ENCODE measurements around the gene CADM1.
A peak's percentile ranks its signal among the peaks of the same experiment; 100 is the strongest.

CADM1 gene

GRCh38 chr11:115504276-115505158 lies at the start of gene CADM1:
Gene CADM1, minus strand, starts transcription at chr11:115504415.
- Histone ChIP-seq H3K4me1 (peaks cover 5 to 26% (median 20%) of the 10 kb centered on the region in 4 donors), H3K36me3 (no peaks in the 10 kb centered on the region), H3K27ac (peak within 1 kb of the TSS; percentile 50 to 74), H3K9me3 (no peaks in the 10 kb centered on the region), H3K27me3 (peaks cover 0 to 28% of the 10 kb centered on the region in 2 donors), H3K4me3 (peak within 1 kb of the TSS; percentile 56 to 62)
- DNase-seq = peak; percentile 82 to 95
- intact Hi-C loops (cut with DNase I; ENCODE audit: low total_unique reads) = loop anchor here (5.0 to 10.0 kb wide), 2 partner anchors 120 to 167 kb away; no protein-coding TSS in a partner anchor
- peak; percentile 50 to 60 for TF ChIP-seq CTCF (IDR thresholded peaks at IDR 0.05)

- TF ChIP-seq CTCF (IDR thresholded peaks at IDR 0.05) = no peak
- H3K9me3 ChIP-seq = no peaks in the 10 kb centered on the region
- H3K27ac ChIP-seq = no peak overlapping the region
- H3K36me3 ChIP-seq = no peaks in the 10 kb centered on the region
- no peak overlapping the region for H3K4me3 ChIP-seq
- intact Hi-C loops (cut with DNase I; ENCODE audit: low total_unique reads) = no loop called here
- H3K4me1 ChIP-seq = no peaks in the 10 kb centered on the region
- H3K27me3 ChIP-seq = no peaks in the 10 kb centered on the region
- no peak for DNase-seq
These were observed 48.7 kb upstream of the CADM1 start for GRCh38 chr11:115552773-115553438.

- no peaks in the 10 kb centered on the region for H3K27me3 ChIP-seq
- no peaks in the 10 kb centered on the region for H3K4me1 ChIP-seq
- no peak for DNase-seq
- intact Hi-C loops (cut with DNase I; ENCODE audit: low total_unique reads) = no loop called here
- no peak for TF ChIP-seq CTCF (IDR thresholded peaks at IDR 0.05)
- no peak overlapping the region for H3K27ac ChIP-seq
- H3K9me3 ChIP-seq = no peaks in the 10 kb centered on the region
- no peak overlapping the region for H3K4me3 ChIP-seq
- no peaks in the 10 kb centered on the region for H3K36me3 ChIP-seq
These were observed 48.0 kb upstream of the CADM1 start for GRCh38 chr11:115552151-115552772.

GRCh38 chr11:115550291-115551059 lies 46.3 kb upstream of the CADM1 start:
- TF ChIP-seq CTCF (IDR thresholded peaks at IDR 0.05) = no peak
- Histone ChIP-seq H3K36me3 (no peaks in the 10 kb centered on the region), H3K27ac (no peak overlapping the region), H3K4me3 (no peak overlapping the region), H3K27me3 (no peaks in the 10 kb centered on the region), H3K4me1 (no peaks in the 10 kb centered on the region), H3K9me3 (no peaks in the 10 kb centered on the region)
- intact Hi-C loops (cut with DNase I; ENCODE audit: low total_unique reads) = no loop called here
- DNase-seq = no peak

- no peak for DNase-seq
- TF ChIP-seq CTCF (IDR thresholded peaks at IDR 0.05) = no peak
- Histone ChIP-seq H3K4me1 (no peaks in the 10 kb centered on the region), H3K27ac (no peak overlapping the region), H3K27me3 (no peaks in the 10 kb centered on the region), H3K9me3 (no peaks in the 10 kb centered on the region), H3K36me3 (no peaks in the 10 kb centered on the region), H3K4me3 (no peak overlapping the region)
- intact Hi-C loops (cut with DNase I; ENCODE audit: low total_unique reads) = no loop called here
These were observed 44.8 kb upstream of the CADM1 start for GRCh38 chr11:115548878-115549528.

Measured in tibial artery (tissue), 4 donors.